K562 (cell line): ENCODE results near the gene NUP50. TPM values are rescaled to one million over a fixed set of nuclear protein-coding genes. Genes with fewer than 3 reads are reported as not detected.

Experiments
- ATAC-seq: fragments of 200-7000 bp; cut with Tn5 transposase; 3 replicates; pipeline ENCODE4 v1.9.1; 2020; ENCODE audit warnings: moderate library complexity
- BruUV-seq: library from RNA; stranded (reverse); fragments of 400-500 nt; replicated peaks from 2 replicates; lab custom pipeline; 2021; lab: Mats Ljungman, UMichigan
- CTCF ChIA-PET: fragments of 300-600 bp; formaldehyde crosslinking; extraction: SDS; loops from one replicate; lab custom pipeline; 2021; ENCODE audit warnings: low intra/inter-chr PET ratio; lab: Yijun Ruan, JAX
- POLR2A ChIA-PET: fragments of 300-600, 350-650 bp; sonication (Branson Sonifier 250); formaldehyde crosslinking; extraction: SDS; loops from one replicate; lab custom pipeline; 2021; ENCODE audit warnings: antibody characterized with exemption, inconsistent platforms; lab: Yijun Ruan, JAX
- DNase-seq, 4 experiments: peaks; one replicate each; pipeline versions ENCODE4 v3.0.0 to v3.0.0-alpha.2; 2011 to 2018; ENCODE audit warnings: low spot score in 3 of 4, mixed read lengths in 3 of 4; ENCODE audit errors: extremely low read depth in 1 of 4
- FAIRE-seq: peaks from 2 replicates; lab custom pipeline; 2011; peaks lifted over from hg19 to GRCh38; lab: Jason Lieb, UNC
- H2AFZ ChIP-seq: 2 replicates; pipeline ENCODE4 v1.6.0; 2011; ENCODE audit warnings: low read depth, low read length, control low read depth, inconsistent platforms
- H3K27ac ChIP-seq: fragments of 200-600 bp; 3 replicates; pipeline ENCODE4 v1.8.0; 2011; ENCODE audit warnings: low read depth, mild to moderate bottlenecking, control low read depth, inconsistent platforms, low read length, moderate library complexity, mixed read lengths; ENCODE audit errors: extremely low read depth
- H3K27me3 ChIP-seq, 2 experiments: fragments of 300-600 bp in 1 of 2; 2 replicates in 1 of 2; 3 replicates in 1 of 2; pipeline versions ENCODE4 v1.6.0 to v1.8.0; 2011; ENCODE audit warnings: inconsistent platforms in 2 of 2, low read length in 2 of 2, mild to moderate bottlenecking in 1 of 2, mixed read lengths in 1 of 2, moderate library complexity in 1 of 2; ENCODE audit not compliant: control insufficient read depth in 2 of 2, insufficient read depth in 2 of 2
- H3K36me3 ChIP-seq: fragments of 300-600 bp; 3 replicates; pipeline ENCODE4 v1.8.0; 2011; ENCODE audit warnings: mild to moderate bottlenecking, low read length, inconsistent platforms; ENCODE audit not compliant: control insufficient read depth, insufficient read depth
- H3K4me1 ChIP-seq, 2 experiments: fragments of 200-600 bp in 1 of 2; replicated peaks in 1 of 2; 2 replicates in 1 of 2; 3 replicates in 1 of 2; pipeline versions ENCODE4 v1.5.1 to v1.8.0; 2011; ENCODE audit warnings: inconsistent platforms in 2 of 2, low read length in 2 of 2, mild to moderate bottlenecking in 1 of 2, mixed read lengths in 1 of 2, moderate library complexity in 1 of 2; ENCODE audit not compliant: control insufficient read depth in 2 of 2, insufficient read depth in 2 of 2
- H3K4me2 ChIP-seq: 2 replicates; pipeline ENCODE4 v1.6.1; 2011; ENCODE audit warnings: low read length, control low read depth, inconsistent platforms, mixed read lengths; ENCODE audit not compliant: insufficient read depth
- H3K4me3 ChIP-seq: fragments of 200-600 bp; sonication (generic), shearing (Covaris generic); 2 replicates; pipeline ENCODE4 v1.5.1; 2016; ENCODE audit warnings: control low read depth, inconsistent platforms
- H3K79me2 ChIP-seq: fragments of 200-600 bp; 3 replicates; pipeline ENCODE4 v1.8.0; 2011; ENCODE audit warnings: low read length, inconsistent platforms; ENCODE audit not compliant: control insufficient read depth, insufficient read depth
- H3K9ac ChIP-seq, 2 experiments: 2 replicates each; pipeline versions ENCODE4 v1.6.0 to v1.6.1; 2011; ENCODE audit warnings: low read depth in 2 of 2, low read length in 2 of 2, control low read depth in 1 of 2, inconsistent platforms in 1 of 2, mild to moderate bottlenecking in 1 of 2, mixed read lengths in 1 of 2; ENCODE audit not compliant: insufficient read depth in 1 of 2
- H3K9me1 ChIP-seq: one replicate; pipeline ENCODE4 v1.6.0; 2011; ENCODE audit warnings: inconsistent platforms, mild to moderate bottlenecking, low read length, moderate library complexity; ENCODE audit not compliant: control insufficient read depth, insufficient read depth
- H3K9me3 ChIP-seq: replicated peaks from 2 replicates; pipeline ENCODE4 v1.5.1; 2011; ENCODE audit warnings: low read depth, low read length, inconsistent platforms; ENCODE audit not compliant: control insufficient read depth, insufficient read depth
- H4K20me1 ChIP-seq: replicated peaks from 2 replicates; pipeline ENCODE4 v1.6.1; 2011; ENCODE audit warnings: low read length, inconsistent platforms, mixed read lengths; ENCODE audit not compliant: control insufficient read depth, insufficient read depth
- AFF1 ChIP-seq, 2 experiments: fragments of 450-650 bp; IDR thresholded peaks; 2 replicates each; pipeline ENCODE4 v1.6.1; 2018; ENCODE audit warnings: mild to moderate bottlenecking in 2 of 2, low read depth in 1 of 2; ENCODE audit not compliant: partially characterized antibody in 2 of 2
- ETV1 ChIP-seq: fragments of 450-650 bp; conservative IDR thresholded peaks from 2 replicates; pipeline ENCODE4 v1.6.1; 2016; ENCODE audit warnings: missing genetic modification characterization, control low read depth, low read depth, missing compliant biosample characterization
- MYBL2 ChIP-seq, 2 experiments: fragments of 450-650 bp in 1 of 2; sonication (generic) in 1 of 2; formaldehyde crosslinking in 1 of 2; IDR thresholded peaks; 2 replicates each; pipeline versions ENCODE4 v1.6.1 to v1.8.1; 2017 to 2022; ENCODE audit warnings: borderline replicate concordance in 1 of 2, inconsistent platforms in 1 of 2, low read depth in 1 of 2, mild to moderate bottlenecking in 1 of 2, missing genetic modification reagents in 1 of 2, moderate library complexity in 1 of 2
- RNF2 ChIP-seq: sonication (generic); IDR thresholded peaks from 2 replicates; pipeline ENCODE4 v1.6.1; 2016
- USF2 ChIP-seq: sonication (generic); formaldehyde crosslinking; IDR thresholded peaks from 2 replicates; pipeline ENCODE4 v1.5.0; 2020; ENCODE audit warnings: missing genetic modification reagents
- ZFP36 ChIP-seq: fragments of 150-350 bp; IDR thresholded peaks from 2 replicates; pipeline ENCODE4 v1.6.1; 2018; ENCODE audit warnings: low read length, low read depth; ENCODE audit not compliant: partially characterized antibody
- ZSCAN32 ChIP-seq: fragments of 450-650 bp; formaldehyde crosslinking; IDR thresholded peaks from 2 replicates; pipeline ENCODE4 v1.4.0; 2020; ENCODE audit warnings: mild to moderate bottlenecking, moderate library complexity
- WGBS: fragments of 100-300 bp; shearing (Covaris generic); methylation state at CpG from one replicate; pipeline ENCODE4 v1.1.6; 2016; ENCODE audit warnings: low coverage, mixed read lengths; ENCODE audit not compliant: insufficient coverage; ENCODE audit errors: missing lambda C conversion rate; 5-methylcytosine and 5-hydroxymethylcytosine counted together
- in situ Hi-C: fragments of 300-500 bp; cut with MboI; formaldehyde crosslinking; loops from 4 replicates; pipeline ENCODE4 v1.15.0; 2018; ENCODE audit warnings: inconsistent platforms, mixed read lengths
- intact Hi-C: fragments of 100-400 bp; cut with micrococcal nuclease; formaldehyde crosslinking; loops from 2 replicates; pipeline ENCODE4 v1.14.2; 2022
- polyA plus RNA-seq, 8 experiments: library from polyadenylated mRNA; depleted of rRNA in 4 of 8; stranded (reverse) in 5 of 8; unstranded in 3 of 8; fragments of >200 nt; fragmentation: Nextera tagmentation in 2 of 8; fragmentation: Illumina TruSeq in 1 of 8; extraction: Ambion mirVana in 2 of 8; extraction: Trizol in 1 of 8; gene quantifications; 2 replicates each; pipeline versions ENCODE4 v1.2.1 to v1.2.3, GENCODE V29; 2011 to 2014; ENCODE audit warnings: inconsistent platforms in 1 of 8, missing spikeins in 1 of 8
- total RNA-seq, 7 experiments: library from RNA; depleted of rRNA in 6 of 7; stranded (reverse); fragments of >200 nt in 6 of 7; fragmentation: Illumina TruSeq in 2 of 7; extraction: Trizol in 2 of 7; gene quantifications; 2 replicates each; pipeline versions ENCODE4 v1.2.1 to v1.2.3, GENCODE V29; 2011 to 2021; ENCODE audit warnings: low replicate concordance in 1 of 7

NUP50 gene
- total and polyA plus RNA-seq, 9 of the 15 experiments (the other 6 are each of a cell fraction or from before 2014, with no cell fraction given), result 23.8 to 83.7 (median 55.3) TPM

DNA sequence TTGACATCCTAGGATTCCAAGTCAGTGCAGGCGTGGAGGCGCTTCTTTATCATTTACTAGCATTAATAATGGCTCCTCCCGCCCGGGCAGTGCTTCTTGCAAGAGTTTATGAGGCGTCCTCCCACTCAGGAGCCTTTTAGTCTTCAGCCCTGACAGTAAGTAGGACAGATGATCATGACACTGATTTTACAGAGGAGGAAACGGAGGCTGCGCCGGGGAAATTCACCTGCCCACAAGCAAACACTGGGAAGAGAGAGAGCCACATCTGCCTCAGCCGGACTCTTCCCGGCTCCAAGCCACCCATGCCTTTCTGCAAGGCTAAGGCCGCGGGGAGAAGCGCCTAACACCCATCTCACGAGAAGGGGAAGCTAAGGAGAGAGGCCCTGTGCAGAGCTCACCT is 41.1 kb downstream of the NUP50 start:
- POLR2A ChIA-PET, result interaction anchor here (0.6 kb wide), 1 partner anchor 12 kb away, joined by 3 read pairs; no protein-coding TSS in a partner anchor
- no peaks in the 10 kb centered on the region for H3K36me3 ChIP-seq
- no peak overlapping the region for H3K27ac ChIP-seq
- ATAC-seq (no peak), DNase-seq (no peak)
- in situ Hi-C loops (no loop called here), intact Hi-C loops (loop anchor here (10.0 kb wide), 1 partner anchor 100 kb away; no protein-coding TSS in a partner anchor)
- H3K4me2 ChIP-seq, result no peak overlapping the region
- H2AFZ ChIP-seq, result no peak overlapping the region
- H3K4me1 ChIP-seq, result peaks cover 0 to 28% of the 10 kb centered on the region in 2 experiments; a peak in 2 of 5 replicates
- H3K9ac ChIP-seq, result no peak overlapping the region
- 42% methylated on average over 5 of the region's 14 CpGs for WGBS
- no peaks in the 10 kb centered on the region for H3K79me2 ChIP-seq
- H3K9me1 ChIP-seq, result peaks cover 4% of the 10 kb centered on the region
- BruUV-seq, result no TSS peak
- H3K4me3 ChIP-seq, result no peak overlapping the region
- TF ChIP-seq USF2, result no peak
- TF ChIP-seq, all 486 proteins: peak for 0
- FAIRE-seq, result no peak
- CTCF ChIA-PET, result no interaction called here
- peaks cover 3% of the 10 kb centered on the region; the same call in 1 of the 2 replicates for H4K20me1 ChIP-seq
- H3K9me3 ChIP-seq, result no peaks in the 10 kb centered on the region
- H3K27me3 ChIP-seq, result no peaks in the 10 kb centered on the region

- POLR2A ChIA-PET, result interaction anchor here (0.6 kb wide), 1 partner anchor 12 kb away, joined by 3 read pairs; no protein-coding TSS in a partner anchor
- CTCF ChIA-PET, result no interaction called here
- no peak for ATAC-seq
- no peak for TF ChIP-seq RNF2
- no peak for TF ChIP-seq ZSCAN32 (CRISPR knock-in tag)
- TF ChIP-seq ETV1 (tag), result no peak
- no peak for TF ChIP-seq MYBL2 (IDR thresholded peaks at IDR 0.05; ENCODE audit: low read depth)
- no peak for TF ChIP-seq MYBL2 (CRISPR knock-in tag; IDR thresholded peaks at IDR 0.05; ENCODE audit: borderline replicate concordance)
- TF ChIP-seq AFF1 (IDR thresholded peaks at IDR 0.05; ENCODE audit: low read depth in 1 of 2, partially characterized antibody in 2 of 2), result no peak
- no peak for TF ChIP-seq ZFP36
Measured at GRCh38 chr22:45205276-45205925, 41.7 kb downstream of the NUP50 start.

More at GRCh38 chr22:45205276-45205925, 41.7 kb downstream of the NUP50 start:
- Histone ChIP-seq H3K4me1 (peaks cover 0 to 22% of the 10 kb centered on the region in 2 experiments; a peak in 2 of 5 replicates), H3K27ac (no peak overlapping the region), H3K4me2 (no peak overlapping the region), H3K36me3 (no peaks in the 10 kb centered on the region), H3K9me3 (no peaks in the 10 kb centered on the region), H3K9ac (no peak overlapping the region), H3K79me2 (no peaks in the 10 kb centered on the region), H3K4me3 (no peak overlapping the region), H4K20me1 (peaks cover 5% of the 10 kb centered on the region; the same call in 1 of the 2 replicates), H3K9me1 (peaks cover 3% of the 10 kb centered on the region), H2AFZ (no peak overlapping the region), H3K27me3 (no peaks in the 10 kb centered on the region)
- no TSS peak for BruUV-seq
- in situ Hi-C loops, result no loop called here
- WGBS, result 80% methylated on average over 7 of the region's 20 CpGs
- FAIRE-seq (no peak), DNase-seq (no peak)
- intact Hi-C loops, result loop anchor here (10.0 kb wide), 1 partner anchor 101 kb away; no protein-coding TSS in a partner anchor
